K562 (cell line): ENCODE results near the gene PDGFA. TPM values are rescaled to one million over a fixed set of nuclear protein-coding genes. Genes with fewer than 3 reads are reported as not detected.

ENCODE experiments used
- ATAC-seq: fragments of 200-7000 bp; cut with Tn5 transposase; 3 replicates; pipeline ENCODE4 v1.9.1; 2020; ENCODE audit warnings: moderate library complexity
- BruUV-seq: library from RNA; stranded (reverse); fragments of 400-500 nt; replicated peaks from 2 replicates; lab custom pipeline; 2021; lab: Mats Ljungman, UMichigan
- CTCF ChIA-PET: fragments of 300-600 bp; formaldehyde crosslinking; extraction: SDS; loops from one replicate; lab custom pipeline; 2021; ENCODE audit warnings: low intra/inter-chr PET ratio; lab: Yijun Ruan, JAX
- POLR2A ChIA-PET: fragments of 300-600, 350-650 bp; sonication (Branson Sonifier 250); formaldehyde crosslinking; extraction: SDS; loops from one replicate; lab custom pipeline; 2021; ENCODE audit warnings: antibody characterized with exemption, inconsistent platforms; lab: Yijun Ruan, JAX
- DNase-seq, 4 experiments: peaks; one replicate each; pipeline versions ENCODE4 v3.0.0 to v3.0.0-alpha.2; 2011 to 2018; ENCODE audit warnings: low spot score in 3 of 4, mixed read lengths in 3 of 4; ENCODE audit errors: extremely low read depth in 1 of 4
- FAIRE-seq: peaks from 2 replicates; lab custom pipeline; 2011; peaks lifted over from hg19 to GRCh38; lab: Jason Lieb, UNC
- H2AFZ ChIP-seq: 2 replicates; pipeline ENCODE4 v1.6.0; 2011; ENCODE audit warnings: low read depth, low read length, control low read depth, inconsistent platforms
- H3K27ac ChIP-seq: fragments of 200-600 bp; 3 replicates; pipeline ENCODE4 v1.8.0; 2011; ENCODE audit warnings: low read depth, mild to moderate bottlenecking, control low read depth, inconsistent platforms, low read length, moderate library complexity, mixed read lengths; ENCODE audit errors: extremely low read depth
- H3K27me3 ChIP-seq, 2 experiments: fragments of 300-600 bp in 1 of 2; 2 replicates in 1 of 2; 3 replicates in 1 of 2; pipeline versions ENCODE4 v1.6.0 to v1.8.0; 2011; ENCODE audit warnings: inconsistent platforms in 2 of 2, low read length in 2 of 2, mild to moderate bottlenecking in 1 of 2, mixed read lengths in 1 of 2, moderate library complexity in 1 of 2; ENCODE audit not compliant: control insufficient read depth in 2 of 2, insufficient read depth in 2 of 2
- H3K36me3 ChIP-seq: fragments of 300-600 bp; 3 replicates; pipeline ENCODE4 v1.8.0; 2011; ENCODE audit warnings: mild to moderate bottlenecking, low read length, inconsistent platforms; ENCODE audit not compliant: control insufficient read depth, insufficient read depth
- H3K4me1 ChIP-seq, 2 experiments: fragments of 200-600 bp in 1 of 2; replicated peaks in 1 of 2; 2 replicates in 1 of 2; 3 replicates in 1 of 2; pipeline versions ENCODE4 v1.5.1 to v1.8.0; 2011; ENCODE audit warnings: inconsistent platforms in 2 of 2, low read length in 2 of 2, mild to moderate bottlenecking in 1 of 2, mixed read lengths in 1 of 2, moderate library complexity in 1 of 2; ENCODE audit not compliant: control insufficient read depth in 2 of 2, insufficient read depth in 2 of 2
- H3K4me2 ChIP-seq: 2 replicates; pipeline ENCODE4 v1.6.1; 2011; ENCODE audit warnings: low read length, control low read depth, inconsistent platforms, mixed read lengths; ENCODE audit not compliant: insufficient read depth
- H3K4me3 ChIP-seq: fragments of 200-600 bp; sonication (generic), shearing (Covaris generic); 2 replicates; pipeline ENCODE4 v1.5.1; 2016; ENCODE audit warnings: control low read depth, inconsistent platforms
- H3K79me2 ChIP-seq: fragments of 200-600 bp; 3 replicates; pipeline ENCODE4 v1.8.0; 2011; ENCODE audit warnings: low read length, inconsistent platforms; ENCODE audit not compliant: control insufficient read depth, insufficient read depth
- H3K9ac ChIP-seq, 2 experiments: 2 replicates each; pipeline versions ENCODE4 v1.6.0 to v1.6.1; 2011; ENCODE audit warnings: low read depth in 2 of 2, low read length in 2 of 2, control low read depth in 1 of 2, inconsistent platforms in 1 of 2, mild to moderate bottlenecking in 1 of 2, mixed read lengths in 1 of 2; ENCODE audit not compliant: insufficient read depth in 1 of 2
- H3K9me1 ChIP-seq: one replicate; pipeline ENCODE4 v1.6.0; 2011; ENCODE audit warnings: inconsistent platforms, mild to moderate bottlenecking, low read length, moderate library complexity; ENCODE audit not compliant: control insufficient read depth, insufficient read depth
- H3K9me3 ChIP-seq: replicated peaks from 2 replicates; pipeline ENCODE4 v1.5.1; 2011; ENCODE audit warnings: low read depth, low read length, inconsistent platforms; ENCODE audit not compliant: control insufficient read depth, insufficient read depth
- H4K20me1 ChIP-seq: replicated peaks from 2 replicates; pipeline ENCODE4 v1.6.1; 2011; ENCODE audit warnings: low read length, inconsistent platforms, mixed read lengths; ENCODE audit not compliant: control insufficient read depth, insufficient read depth
- DACH1 ChIP-seq: fragments of 450-650 bp; IDR thresholded peaks from 2 replicates; pipeline ENCODE4 v1.6.1; 2018; ENCODE audit not compliant: partially characterized antibody
- DPF2 ChIP-seq: fragments of 450-650 bp; IDR thresholded peaks from 2 replicates; pipeline ENCODE4 v1.6.1; 2016
- FIP1L1 ChIP-seq: fragments of 200-400 bp; formaldehyde crosslinking; IDR thresholded peaks from 2 replicates; pipeline ENCODE4 v1.6.1; 2018; ENCODE audit warnings: mild to moderate bottlenecking, low read depth, low read length; ENCODE audit not compliant: poor library complexity, severe bottlenecking
- IRF2 ChIP-seq: sonication (generic); formaldehyde crosslinking; IDR thresholded peaks from 2 replicates; pipeline ENCODE4 v1.8.1; 2022; ENCODE audit warnings: mild to moderate bottlenecking, missing genetic modification reagents
- POLR2H ChIP-seq: IDR thresholded peaks from 2 replicates; pipeline ENCODE4 v1.6.1; 2016; ENCODE audit warnings: missing genetic modification characterization, low read depth, mild to moderate bottlenecking, control low read depth, missing compliant biosample characterization, moderate library complexity
- PRPF4 ChIP-seq: fragments of 200-400 bp; formaldehyde crosslinking; IDR thresholded peaks from one replicate; pipeline ENCODE4 v1.6.1; 2017; ENCODE audit warnings: low read length, low read depth, mild to moderate bottlenecking; ENCODE audit not compliant: insufficient read depth, poor library complexity, severe bottlenecking
- SMAD2 ChIP-seq: fragments of 150-350 bp; IDR thresholded peaks from 2 replicates; pipeline ENCODE4 v1.6.1; 2014; ENCODE audit warnings: low read depth, mild to moderate bottlenecking, low read length
- SMAD3 ChIP-seq: fragments of 450-650 bp; formaldehyde crosslinking; conservative IDR thresholded peaks from 2 replicates; pipeline ENCODE4 v1.4.0; 2020; ENCODE audit warnings: mild to moderate bottlenecking
- SP1 ChIP-seq: sonication (generic); formaldehyde crosslinking; IDR thresholded peaks from 2 replicates; pipeline ENCODE4 v1.8.1; 2022; ENCODE audit warnings: mild to moderate bottlenecking, missing genetic modification reagents
- SP2 ChIP-seq: IDR thresholded peaks from 2 replicates; pipeline ENCODE4 v1.6.1; 2011; ENCODE audit warnings: mild to moderate bottlenecking, low read depth, low read length, moderate library complexity; ENCODE audit not compliant: poor library complexity, severe bottlenecking; ENCODE audit errors: extremely low read depth
- STAT5A ChIP-seq: IDR thresholded peaks from 2 replicates; pipeline ENCODE4 v1.6.1; 2012; ENCODE audit warnings: low read length, inconsistent platforms, borderline replicate concordance
- TEAD1 ChIP-seq, 2 experiments: fragments of 450-650 bp in 1 of 2; sonication (generic) in 1 of 2; formaldehyde crosslinking; IDR thresholded peaks; 2 replicates each; pipeline versions ENCODE4 v1.4.0 to v1.8.0; 2020 to 2022; ENCODE audit warnings: mild to moderate bottlenecking in 2 of 2, missing genetic modification reagents in 1 of 2
- ZKSCAN3 ChIP-seq: fragments of 250-450 bp; sonication (Bioruptor Pico); IDR thresholded peaks from 2 replicates; pipeline ENCODE4 v1.4.0; 2020
- WGBS: fragments of 100-300 bp; shearing (Covaris generic); methylation state at CpG from one replicate; pipeline ENCODE4 v1.1.6; 2016; ENCODE audit warnings: low coverage, mixed read lengths; ENCODE audit not compliant: insufficient coverage; ENCODE audit errors: missing lambda C conversion rate; 5-methylcytosine and 5-hydroxymethylcytosine counted together
- in situ Hi-C: fragments of 300-500 bp; cut with MboI; formaldehyde crosslinking; loops from 4 replicates; pipeline ENCODE4 v1.15.0; 2018; ENCODE audit warnings: inconsistent platforms, mixed read lengths
- intact Hi-C: fragments of 100-400 bp; cut with micrococcal nuclease; formaldehyde crosslinking; loops from 2 replicates; pipeline ENCODE4 v1.14.2; 2022
- polyA plus RNA-seq, 8 experiments: library from polyadenylated mRNA; depleted of rRNA in 4 of 8; stranded (reverse) in 5 of 8; unstranded in 3 of 8; fragments of >200 nt; fragmentation: Nextera tagmentation in 2 of 8; fragmentation: Illumina TruSeq in 1 of 8; extraction: Ambion mirVana in 2 of 8; extraction: Trizol in 1 of 8; gene quantifications; 2 replicates each; pipeline versions ENCODE4 v1.2.1 to v1.2.3, GENCODE V29; 2011 to 2014; ENCODE audit warnings: inconsistent platforms in 1 of 8, missing spikeins in 1 of 8
- total RNA-seq, 7 experiments: library from RNA; depleted of rRNA in 6 of 7; stranded (reverse); fragments of >200 nt in 6 of 7; fragmentation: Illumina TruSeq in 2 of 7; extraction: Trizol in 2 of 7; gene quantifications; 2 replicates each; pipeline versions ENCODE4 v1.2.1 to v1.2.3, GENCODE V29; 2011 to 2021; ENCODE audit warnings: low replicate concordance in 1 of 7
- TF ChIP-seq, protein P1 (sequence below), 2 experiments: fragments of 200-800 bp in 1 of 2; sonication (Bioruptor generic) in 1 of 2; sonication (generic) in 1 of 2; formaldehyde crosslinking in 1 of 2; IDR thresholded peaks in 1 of 2; conservative IDR thresholded peaks in 1 of 2; 2 replicates each; pipeline versions ENCODE4 v1.5.0 to v1.6.1; 2016 to 2020; ENCODE audit warnings: missing compliant biosample characterization in 1 of 2, missing genetic modification characterization in 1 of 2, missing genetic modification reagents in 1 of 2
- TF ChIP-seq, protein P2 (sequence below): IDR thresholded peaks from 2 replicates; pipeline ENCODE4 v1.6.1; 2011; ENCODE audit warnings: borderline replicate concordance, low read depth, mild to moderate bottlenecking, moderate library complexity, low read length; ENCODE audit not compliant: insufficient read depth, poor library complexity, severe bottlenecking

Gene PDGFA
- total and polyA plus RNA-seq, 9 of the 15 experiments (the other 6 are each of a cell fraction or from before 2014, with no cell fraction given) = 2.5 to 10.2 (median 4.6) TPM

DNA sequence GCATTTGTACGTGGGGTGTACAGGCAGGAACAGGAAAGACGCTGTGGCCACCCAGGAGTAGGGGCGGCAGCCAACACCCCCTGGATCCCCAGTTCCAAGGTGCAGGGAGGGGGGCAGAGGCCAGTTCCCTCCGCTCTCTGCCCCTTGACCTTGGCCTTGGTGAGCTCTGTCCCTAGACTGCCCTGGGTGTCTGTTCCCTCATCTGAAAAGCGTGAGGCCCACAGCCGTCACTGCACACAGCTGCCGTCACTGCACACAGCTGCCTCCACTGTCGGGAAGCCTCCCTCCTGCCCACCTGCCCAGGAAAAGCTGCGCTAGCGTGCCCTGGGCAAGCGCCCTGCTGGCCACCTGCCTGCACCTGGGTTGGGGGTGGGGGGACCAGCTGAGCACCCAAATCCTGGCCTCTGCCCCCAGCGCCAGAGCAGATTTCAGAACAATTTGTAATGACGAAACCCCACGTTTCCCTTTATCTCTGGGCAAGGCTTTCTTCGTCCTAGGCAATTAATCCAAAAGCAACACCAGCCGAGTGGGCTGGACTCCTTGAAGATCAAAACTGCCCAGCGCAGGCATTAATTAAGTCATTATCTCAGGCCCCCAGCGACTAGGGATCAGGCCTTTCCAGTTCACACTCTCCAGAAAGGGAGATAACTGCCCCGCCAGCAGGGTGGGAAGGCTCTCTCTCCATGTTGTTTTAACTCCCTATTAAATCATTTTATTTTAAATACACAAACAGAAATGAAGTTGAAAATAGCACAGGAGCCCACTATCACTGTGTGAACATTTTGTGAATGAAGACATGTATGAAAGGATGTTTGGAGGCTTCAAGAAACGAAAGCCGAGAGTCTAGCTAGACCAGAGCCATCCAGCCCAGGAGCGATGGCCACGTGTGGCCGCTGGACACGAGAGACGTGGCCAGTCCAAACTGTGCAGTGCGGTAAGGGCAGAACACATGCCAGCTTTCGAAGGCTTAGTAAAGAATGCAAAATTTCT lies 4.0 kb upstream of the PDGFA start (continued):
- TF ChIP-seq STAT5A = no peak

DNA sequence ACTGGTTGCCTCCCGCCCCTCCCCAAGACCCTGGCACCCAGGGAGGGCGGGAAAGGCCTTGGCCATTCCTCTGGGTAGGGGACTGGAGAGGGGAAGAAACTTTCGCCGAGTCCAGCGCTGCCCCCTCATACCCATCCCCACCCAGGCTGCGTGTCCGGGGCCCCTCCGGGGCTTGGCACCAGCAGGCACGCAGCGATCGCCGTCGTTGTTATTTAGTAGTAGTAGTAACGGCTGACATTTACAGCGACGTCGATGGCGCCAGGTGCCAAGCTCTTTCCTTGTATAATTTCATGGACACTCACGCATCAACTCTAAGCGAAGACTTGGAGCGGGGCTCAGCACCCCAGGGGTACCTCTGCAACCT lies 3.3 kb upstream of the PDGFA start:
- peaks cover 0 to 12% of the 10 kb centered on the region in 2 experiments; a peak in 1 of 5 replicates for H3K27me3 ChIP-seq
- CTCF ChIA-PET = no interaction called here
- FAIRE-seq = no peak
- peak overlapping the region in 1 of 2 experiments; percentile 87; a peak in 1 of 4 replicates for H3K9ac ChIP-seq
- intact Hi-C loops = loop anchor here (5.0 kb wide), 1 partner anchor 79 kb away; no protein-coding TSS in a partner anchor
- no peaks in the 10 kb centered on the region for H4K20me1 ChIP-seq
- H3K79me2 ChIP-seq = peaks cover 2% of the 10 kb centered on the region; the same call in 1 of the 3 replicates
- in situ Hi-C loops = loop anchor here (5.0 kb wide), 1 partner anchor 191 kb away; no protein-coding TSS in a partner anchor
- POLR2A ChIA-PET = interaction anchor here (0.8 kb wide), 2 partner anchors 19 to 23 kb away, joined by 3 read pairs; no protein-coding TSS in a partner anchor
- no peaks in the 10 kb centered on the region for H3K36me3 ChIP-seq
- no peak for DNase-seq
- ATAC-seq = no peak
- H3K9me1 ChIP-seq = no peaks in the 10 kb centered on the region
- H3K4me3 ChIP-seq = no peak overlapping the region
- H3K9me3 ChIP-seq = no peaks in the 10 kb centered on the region
- no peak overlapping the region for H3K27ac ChIP-seq
- WGBS = 73% methylated on average over 17 of the region's 21 CpGs
- H3K4me2 ChIP-seq = peak overlapping the region; percentile 18; the same call in 1 of the 2 replicates
- 0 out of 2 replicates have a peak overlapping the region, but pooled peaks have one; percentile 74 for H2AFZ ChIP-seq
- BruUV-seq = no TSS peak
- H3K4me1 ChIP-seq = peaks cover 9 to 59% of the 10 kb centered on the region in 2 experiments
- TF ChIP-seq TEAD1 (CRISPR knock-in tag; IDR thresholded peaks at IDR 0.05) (no peak), ZKSCAN3 (CRISPR knock-in tag) (no peak), SMAD3 (CRISPR knock-in tag) (no peak), IRF2 (no peak), DPF2 (no peak), SP2 (no peak), DACH1 (no peak), PRPF4 (no peak), POLR2H (tag) (no peak), SMAD2 (no peak), SP1 (CRISPR knock-in tag) (no peak), FIP1L1 (no peak)
- TF ChIP-seq, protein P1, sequence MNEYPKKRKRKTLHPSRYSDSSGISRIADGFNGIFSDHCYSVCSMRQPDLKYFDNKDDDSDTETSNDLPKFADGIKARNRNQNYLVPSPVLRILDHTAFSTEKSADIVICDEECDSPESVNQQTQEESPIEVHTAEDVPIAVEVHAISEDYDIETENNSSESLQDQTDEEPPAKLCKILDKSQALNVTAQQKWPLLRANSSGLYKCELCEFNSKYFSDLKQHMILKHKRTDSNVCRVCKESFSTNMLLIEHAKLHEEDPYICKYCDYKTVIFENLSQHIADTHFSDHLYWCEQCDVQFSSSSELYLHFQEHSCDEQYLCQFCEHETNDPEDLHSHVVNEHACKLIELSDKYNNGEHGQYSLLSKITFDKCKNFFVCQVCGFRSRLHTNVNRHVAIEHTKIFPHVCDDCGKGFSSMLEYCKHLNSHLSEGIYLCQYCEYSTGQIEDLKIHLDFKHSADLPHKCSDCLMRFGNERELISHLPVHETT (CRISPR knock-in tag; conservative IDR thresholded peaks at IDR 0.05 in 1 of 2, IDR thresholded peaks at IDR 0.05 in 1 of 2) = no peak
- TF ChIP-seq, protein P2, sequence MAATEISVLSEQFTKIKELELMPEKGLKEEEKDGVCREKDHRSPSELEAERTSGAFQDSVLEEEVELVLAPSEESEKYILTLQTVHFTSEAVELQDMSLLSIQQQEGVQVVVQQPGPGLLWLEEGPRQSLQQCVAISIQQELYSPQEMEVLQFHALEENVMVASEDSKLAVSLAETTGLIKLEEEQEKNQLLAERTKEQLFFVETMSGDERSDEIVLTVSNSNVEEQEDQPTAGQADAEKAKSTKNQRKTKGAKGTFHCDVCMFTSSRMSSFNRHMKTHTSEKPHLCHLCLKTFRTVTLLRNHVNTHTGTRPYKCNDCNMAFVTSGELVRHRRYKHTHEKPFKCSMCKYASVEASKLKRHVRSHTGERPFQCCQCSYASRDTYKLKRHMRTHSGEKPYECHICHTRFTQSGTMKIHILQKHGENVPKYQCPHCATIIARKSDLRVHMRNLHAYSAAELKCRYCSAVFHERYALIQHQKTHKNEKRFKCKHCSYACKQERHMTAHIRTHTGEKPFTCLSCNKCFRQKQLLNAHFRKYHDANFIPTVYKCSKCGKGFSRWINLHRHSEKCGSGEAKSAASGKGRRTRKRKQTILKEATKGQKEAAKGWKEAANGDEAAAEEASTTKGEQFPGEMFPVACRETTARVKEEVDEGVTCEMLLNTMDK = no peak
